Mucosa of descending colon (tissue), 3 donors: ENCODE data around the gene MMGT1. TPM values are rescaled to one million over a fixed set of nuclear protein-coding genes. Genes with fewer than 3 reads are reported as not detected.
A peak's percentile ranks its signal among the peaks of the same experiment; 100 is the strongest.

Source experiments
- ATAC-seq: fragments of 200-7000 bp; cut with Tn5 transposase; one replicate; pipeline ENCODE4 v1.9.1; 2020; ENCODE audit warnings: mild to moderate bottlenecking, moderate library complexity
- DNase-seq, 3 donors: peaks; one replicate each; pipeline ENCODE4 v3.0.0-alpha.2; 2020
- H3K36me3 ChIP-seq: fragments of 200-600 bp; one replicate; pipeline ENCODE4 v1.8.0; 2021; ENCODE audit warnings: low read depth, mild to moderate bottlenecking
- H3K4me1 ChIP-seq: fragments of 200-600 bp; one replicate; pipeline ENCODE4 v1.8.0; 2021; ENCODE audit warnings: low read depth, mild to moderate bottlenecking
- H3K4me3 ChIP-seq: fragments of 200-600 bp; one replicate; pipeline ENCODE4 v1.8.0; 2021; ENCODE audit warnings: mild to moderate bottlenecking
- H3K9me3 ChIP-seq: fragments of 200-600 bp; one replicate; pipeline ENCODE4 v1.8.0; 2021; ENCODE audit warnings: mild to moderate bottlenecking
- intact Hi-C, 2 donors: fragments of 100-400 bp; cut with DNase I in 1 of 2; cut with micrococcal nuclease in 1 of 2; formaldehyde crosslinking; loops; one replicate each; pipeline versions ENCODE4 v1.11.0 to v1.11.1; 2022; cut with DNase I, micrococcal nuclease
- long read RNA-seq, 2 donors: library from polyadenylated mRNA; unstranded; transcript quantifications; one replicate each; pipeline ENCODE4 v2.0.0, GENCODE V29; 2019 to 2021
- total RNA-seq, 3 donors: library from RNA; stranded (reverse); fragmentation: NEBNext Ultra II Directional in 2 of 3; extraction: Animal tissue kit (Norgen Biotek cat#: 25700) in 2 of 3; gene quantifications; one replicate each; pipeline versions ENCODE4 v1.2.1 to v1.2.4, GENCODE V29; 2021 to 2023
- TF ChIP-seq, protein P1 (sequence below): fragments of 200-600 bp; IDR thresholded peaks from one replicate; pipeline ENCODE4 v1.8.0; 2022; ENCODE audit warnings: antibody characterized with exemption, mild to moderate bottlenecking
- donor health status: DM: no; HTN: no; CAD: no; lungs with moderate emphysema.
- donor health status: DM: no; HTN: no; CAD: no.
- donor health status: DM: no; HTN: yes; CAD: no.

The MMGT1 gene
- total RNA-seq: 10 to 100 TPM; 23.3 to 33.2 (median 25.0) TPM
- long read RNA-seq, donor 1, transcript MMGT1-201 (4 exons, 3,738 nt): major isoform, 22 of 26 reads
- long read RNA-seq, donor 1, partial matches to known transcripts: 0 of 26 reads
- long read RNA-seq, donor 1, other reads (novel, unspliced or antisense): 4 of 26 reads
- long read RNA-seq, donor 2, partial matches to known transcripts: 0 of 5 reads
- long read RNA-seq, donor 2, other reads (novel, unspliced or antisense): 1 of 5 reads

DNA sequence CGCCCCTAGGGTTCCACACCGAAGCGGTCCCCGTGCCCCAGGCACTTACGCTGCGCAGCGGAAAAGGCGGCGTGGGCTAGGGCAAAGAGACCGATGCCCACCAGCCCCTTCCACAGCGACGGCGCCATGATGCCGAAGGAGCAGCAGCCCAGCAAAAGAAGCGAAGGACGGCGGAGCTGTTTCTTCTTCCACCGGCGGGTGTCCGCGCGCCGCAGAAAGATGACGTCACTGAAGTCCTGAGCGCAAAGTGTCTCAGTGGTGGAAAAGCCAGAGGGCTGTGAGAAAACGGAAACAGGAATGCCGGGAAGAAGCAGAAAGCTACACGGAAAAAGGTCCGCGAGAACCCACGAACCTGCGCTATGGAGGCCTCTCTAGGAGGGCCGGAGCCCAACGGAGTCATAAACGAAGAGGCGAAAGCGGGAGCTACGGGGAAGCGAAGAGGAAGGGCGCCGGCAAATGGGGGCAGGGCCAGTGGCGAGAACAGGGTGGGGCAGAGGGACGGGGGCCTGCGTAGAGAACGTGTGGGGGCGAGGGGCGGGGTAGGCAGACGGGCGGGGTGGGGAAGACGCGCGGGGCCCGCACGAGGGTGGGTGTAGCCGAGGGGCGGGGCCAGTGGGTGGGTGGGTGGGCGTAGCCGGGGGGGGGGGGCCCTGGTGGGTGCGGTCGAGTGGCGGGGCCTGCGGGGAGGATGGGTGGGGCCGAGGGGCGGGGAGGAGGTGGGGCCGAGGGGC, at the start of gene MMGT1:
Gene MMGT1 (minus strand): TSS at position 441 of the 731 bp plus-strand sequence. CDS start 313 bp downstream, at position 128.
- peak; percentile 86 to 92 (median 87) for DNase-seq
- Histone ChIP-seq H3K4me3 (peak within 1 kb of the TSS; percentile 67), H3K9me3 (no peaks in the 10 kb centered on the region), H3K36me3 (no peaks in the 10 kb centered on the region), H3K4me1 (peaks cover 4% of the 10 kb centered on the region)
- peak; percentile 88 for ATAC-seq
- intact Hi-C loops: no loop called here
- TF ChIP-seq, protein P1, sequence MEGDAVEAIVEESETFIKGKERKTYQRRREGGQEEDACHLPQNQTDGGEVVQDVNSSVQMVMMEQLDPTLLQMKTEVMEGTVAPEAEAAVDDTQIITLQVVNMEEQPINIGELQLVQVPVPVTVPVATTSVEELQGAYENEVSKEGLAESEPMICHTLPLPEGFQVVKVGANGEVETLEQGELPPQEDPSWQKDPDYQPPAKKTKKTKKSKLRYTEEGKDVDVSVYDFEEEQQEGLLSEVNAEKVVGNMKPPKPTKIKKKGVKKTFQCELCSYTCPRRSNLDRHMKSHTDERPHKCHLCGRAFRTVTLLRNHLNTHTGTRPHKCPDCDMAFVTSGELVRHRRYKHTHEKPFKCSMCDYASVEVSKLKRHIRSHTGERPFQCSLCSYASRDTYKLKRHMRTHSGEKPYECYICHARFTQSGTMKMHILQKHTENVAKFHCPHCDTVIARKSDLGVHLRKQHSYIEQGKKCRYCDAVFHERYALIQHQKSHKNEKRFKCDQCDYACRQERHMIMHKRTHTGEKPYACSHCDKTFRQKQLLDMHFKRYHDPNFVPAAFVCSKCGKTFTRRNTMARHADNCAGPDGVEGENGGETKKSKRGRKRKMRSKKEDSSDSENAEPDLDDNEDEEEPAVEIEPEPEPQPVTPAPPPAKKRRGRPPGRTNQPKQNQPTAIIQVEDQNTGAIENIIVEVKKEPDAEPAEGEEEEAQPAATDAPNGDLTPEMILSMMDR: no peak

DNA sequence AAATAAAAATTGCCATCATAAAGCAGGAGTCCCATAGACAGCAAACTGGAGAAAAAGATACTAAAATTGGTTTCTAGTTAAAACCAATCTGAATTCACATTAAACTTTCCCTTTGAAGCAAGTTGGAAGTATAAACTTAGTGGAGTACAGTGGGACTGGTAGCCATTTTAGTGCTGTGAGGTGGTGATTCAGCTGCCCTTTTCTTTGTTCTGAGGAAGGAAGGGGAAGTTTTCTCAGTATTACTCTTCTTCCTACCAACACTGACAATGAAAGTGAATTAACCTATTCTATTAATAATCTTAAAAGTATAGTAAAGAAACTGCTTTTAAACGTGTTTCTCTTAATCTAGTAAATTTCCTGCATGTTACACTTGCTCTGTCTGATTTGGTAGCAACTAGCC, 48.1 kb upstream of the MMGT1 start:
- Histone ChIP-seq H3K4me1 (no peaks in the 10 kb centered on the region), H3K9me3 (no peaks in the 10 kb centered on the region), H3K36me3 (no peaks in the 10 kb centered on the region), H3K4me3 (no peak overlapping the region)
- intact Hi-C loops: no loop called here
- ATAC-seq (no peak), DNase-seq (no peak)
- TF ChIP-seq, protein P1: no peak

DNA sequence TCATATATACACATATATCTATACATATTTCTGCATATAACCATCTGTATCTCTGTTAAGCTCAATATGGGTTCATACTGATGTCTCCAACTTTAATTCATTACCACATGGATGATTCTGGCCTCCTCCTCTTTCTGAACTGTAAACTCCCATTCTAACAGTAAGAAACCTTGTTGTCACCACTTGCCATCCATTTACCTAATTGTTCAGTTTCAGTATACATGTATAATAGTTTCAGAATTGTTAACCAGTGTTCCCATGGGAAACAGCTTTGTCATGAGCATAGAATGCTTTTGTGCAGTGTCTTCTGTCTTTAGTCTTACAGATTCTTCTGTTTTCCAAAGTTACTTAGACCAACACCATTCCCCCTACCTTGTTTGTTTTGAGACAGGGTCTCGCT, 47.4 kb upstream of the MMGT1 start:
- ATAC-seq (no peak), DNase-seq (no peak)
- intact Hi-C loops: no loop called here
- Histone ChIP-seq H3K36me3 (no peaks in the 10 kb centered on the region), H3K4me3 (no peak overlapping the region), H3K9me3 (no peaks in the 10 kb centered on the region), H3K4me1 (no peaks in the 10 kb centered on the region)
- TF ChIP-seq, protein P1: no peak

DNA sequence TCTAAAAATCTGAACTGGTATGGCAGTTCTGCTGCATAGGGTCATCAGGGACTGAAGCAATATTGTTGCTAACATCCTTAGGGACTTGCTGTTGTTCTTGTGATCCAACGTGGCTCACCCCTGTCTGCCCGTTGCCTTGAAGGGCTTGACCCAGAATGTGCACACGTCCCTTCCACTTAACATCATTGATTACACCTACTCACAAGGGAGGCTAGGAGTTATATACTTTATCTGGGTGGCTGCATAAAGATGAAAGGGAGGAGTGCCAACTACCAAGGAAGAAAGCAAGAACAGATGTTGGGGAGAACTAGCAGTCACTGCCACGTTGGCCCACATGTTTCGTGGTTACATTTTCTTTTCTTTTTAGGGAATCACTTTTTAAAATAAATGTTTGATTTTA, 45.4 kb upstream of the MMGT1 start:
- ATAC-seq: no peak
- TF ChIP-seq, protein P1: no peak
- Histone ChIP-seq H3K9me3 (no peaks in the 10 kb centered on the region), H3K4me1 (no peaks in the 10 kb centered on the region), H3K4me3 (no peak overlapping the region), H3K36me3 (no peaks in the 10 kb centered on the region)
- intact Hi-C loops: no loop called here
- DNase-seq: no peak

DNA sequence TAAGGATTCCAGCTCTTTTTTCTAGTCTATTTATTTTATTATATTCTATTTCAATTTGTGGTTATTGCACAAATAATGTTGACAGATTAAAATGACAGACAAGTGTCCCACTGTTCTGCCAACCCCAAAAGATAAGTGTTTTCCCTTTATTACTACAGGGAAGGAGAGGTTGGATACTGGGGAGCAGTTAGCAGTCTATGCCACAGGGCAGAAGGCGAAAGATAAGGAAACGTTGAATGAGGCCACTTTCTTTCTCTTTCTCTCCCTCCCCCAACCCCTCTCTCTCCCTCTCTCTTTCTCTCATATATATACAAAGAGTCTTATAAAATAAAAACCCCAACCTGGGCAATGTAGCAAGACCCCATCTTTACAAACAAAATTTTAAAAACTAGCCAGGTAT, 43.1 kb upstream of the MMGT1 start:
- TF ChIP-seq, protein P1: no peak
- Histone ChIP-seq H3K4me3 (no peak overlapping the region), H3K4me1 (no peaks in the 10 kb centered on the region), H3K36me3 (no peaks in the 10 kb centered on the region), H3K9me3 (no peaks in the 10 kb centered on the region)
- ATAC-seq (no peak), DNase-seq (no peak)
- intact Hi-C loops: no loop called here
